GM12891 (cell line): ENCODE data around the gene ANKRD23.

Experiments
- POLR2A ChIP-seq: IDR thresholded peaks from 2 replicates; pipeline ENCODE4 v1.6.1; 2011; ENCODE audit warnings: low read depth, low read length, control low read depth
- POLR2AphosphoS5 ChIP-seq: IDR thresholded peaks from 2 replicates; pipeline ENCODE4 v1.6.1; 2011; ENCODE audit warnings: low read depth, low read length, control low read depth
- POU2F2 ChIP-seq: IDR thresholded peaks from 2 replicates; pipeline ENCODE4 v1.6.1; 2011; ENCODE audit warnings: low read depth, mild to moderate bottlenecking, control low read depth, low read length, moderate library complexity
- SPI1 ChIP-seq: IDR thresholded peaks from 2 replicates; pipeline ENCODE4 v1.6.1; 2011; ENCODE audit warnings: low read depth, low read length, control low read depth
- TAF1 ChIP-seq: IDR thresholded peaks from 2 replicates; pipeline ENCODE4 v1.6.1; 2011; ENCODE audit warnings: low read depth, low read length, control low read depth

- TF ChIP-seq TAF1 (no peak), POLR2AphosphoS5 (no peak), POLR2A (no peak), SPI1 (no peak), POU2F2 (no peak)
Measured at GRCh38 chr2:96810783-96811192, 33.0 kb downstream of the ANKRD23 start.
